Measurements from ENCODE around the gene TEKT3.

Gene TEKT3

DNA sequence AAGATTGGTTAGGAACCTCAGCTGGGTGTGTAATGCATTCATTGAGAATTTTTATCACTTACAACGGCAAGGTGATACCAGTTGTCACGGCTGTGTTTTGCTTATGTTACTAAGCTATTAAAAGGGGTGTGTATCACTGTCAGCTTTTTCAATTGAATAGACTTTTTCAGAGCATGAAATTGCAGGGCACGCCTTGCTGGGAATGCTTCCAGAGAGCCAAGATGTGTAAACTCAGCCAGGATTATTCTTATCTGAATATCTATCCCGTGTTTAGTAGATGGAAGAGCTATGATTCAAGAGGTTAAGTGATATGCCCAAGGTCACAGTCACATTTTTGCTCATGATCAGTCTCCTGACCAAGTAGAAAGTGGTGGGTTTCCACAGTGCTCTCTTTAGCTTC, 6.6 kb upstream of the TEKT3 start:
- DNase-seq: no peak

DNA sequence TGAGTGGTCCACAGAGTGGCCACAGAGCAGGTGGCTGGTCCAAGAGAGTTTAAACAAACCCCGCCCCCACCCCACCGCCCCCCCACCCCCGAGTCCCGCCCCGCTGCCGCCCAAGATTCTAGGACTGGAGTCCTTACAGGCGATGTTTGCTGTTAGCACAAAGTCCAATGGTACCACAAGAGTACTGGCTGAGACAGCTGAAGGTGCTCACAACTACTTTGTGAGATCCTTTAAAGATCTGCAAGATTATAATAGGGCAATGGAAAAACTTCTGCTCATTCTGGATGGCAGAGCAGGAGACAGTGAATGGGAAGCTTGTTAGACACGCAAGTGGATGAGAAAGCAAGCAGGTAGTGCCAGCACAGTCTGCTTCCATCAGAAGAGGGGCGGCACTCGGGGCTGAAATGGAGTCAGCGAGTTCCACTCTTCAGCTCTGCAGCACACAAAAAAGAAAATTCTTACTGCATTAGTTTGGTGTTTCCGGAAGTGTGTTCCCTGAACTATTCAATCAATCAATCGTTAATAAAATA, 4.7 kb upstream of the TEKT3 start:
- DNase-seq: no peak

DNA sequence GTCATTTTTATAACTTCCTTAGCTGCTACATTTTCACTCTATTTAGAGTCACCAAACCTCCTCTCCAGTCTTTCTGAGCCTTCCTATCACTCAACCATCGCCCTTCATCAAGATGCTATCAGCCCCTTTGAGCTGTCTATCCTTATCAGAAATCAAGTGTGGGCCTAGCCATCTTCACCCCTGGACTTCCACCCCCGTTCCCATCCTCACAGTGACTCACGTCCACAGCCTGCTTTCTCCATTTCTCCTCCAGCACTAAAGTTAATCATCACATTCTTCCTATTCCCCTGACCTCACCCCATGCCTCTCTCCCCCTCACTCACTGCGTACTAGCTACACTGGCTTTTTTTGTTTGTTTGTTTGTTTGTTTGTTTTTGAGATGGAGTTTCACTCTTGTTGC, 2.4 kb upstream of the TEKT3 start:
- no peak for DNase-seq

DNA sequence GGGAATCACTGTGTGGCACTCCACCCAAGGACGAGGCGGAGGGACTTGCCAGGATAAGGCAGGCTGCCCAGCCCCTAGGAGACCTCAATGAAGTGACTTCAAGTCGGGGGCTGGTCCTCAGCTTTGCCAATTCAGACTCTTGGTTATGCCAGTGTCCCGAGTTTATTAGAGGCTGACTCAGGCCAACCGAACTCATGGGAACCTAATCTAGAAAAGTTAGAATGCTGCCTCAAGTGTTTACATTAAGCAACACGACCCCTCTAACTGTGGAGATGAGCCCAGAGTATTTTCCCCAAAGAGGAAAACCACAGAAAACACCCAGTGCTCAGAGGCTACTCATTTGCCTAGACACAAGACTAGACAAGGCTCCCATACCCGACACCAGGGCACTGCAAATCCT, 1.1 kb upstream of the TEKT3 start:
- DNase-seq: no peak

DNA sequence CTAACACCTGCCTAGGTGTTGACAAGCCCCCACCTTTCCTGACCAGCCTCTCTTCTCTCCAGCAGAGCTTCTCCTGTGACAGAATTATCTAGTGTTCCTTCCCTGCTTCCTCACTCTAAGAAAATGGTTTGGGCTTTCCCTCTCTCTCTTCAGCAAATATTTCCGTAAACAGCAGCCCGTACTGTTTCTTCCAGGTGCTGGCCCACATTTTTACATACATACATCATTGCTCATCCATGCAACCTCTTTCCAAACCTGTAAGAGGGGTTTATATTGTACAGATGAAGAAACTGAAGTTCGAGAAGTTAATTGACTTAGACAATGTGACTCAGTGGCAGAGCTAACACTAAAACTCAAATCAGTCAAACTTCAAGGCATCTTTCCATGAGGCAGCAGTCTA, 569 bp upstream of the TEKT3 start:
- no peak for DNase-seq

DNA sequence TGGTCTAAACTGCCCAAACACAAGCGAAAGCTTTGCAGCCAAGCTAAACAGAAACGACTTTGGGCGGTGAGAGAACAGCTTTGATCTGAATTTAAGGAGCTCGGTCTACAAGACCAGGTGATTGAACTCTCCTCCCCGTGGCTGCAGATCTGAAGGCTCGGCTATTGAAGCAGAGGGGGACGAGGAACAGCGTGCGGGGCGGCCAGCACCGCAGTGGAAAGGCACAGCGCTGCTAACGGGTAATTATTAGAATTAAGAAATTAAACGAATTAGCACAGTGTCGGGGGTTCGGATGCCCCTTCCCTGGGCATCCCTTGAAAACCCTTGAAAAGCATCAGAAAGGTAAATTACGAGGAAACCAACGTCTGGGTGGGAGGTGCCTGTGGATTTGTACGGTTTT, 431 bp downstream of the TEKT3 start:
- DNase-seq: no peak

DNA sequence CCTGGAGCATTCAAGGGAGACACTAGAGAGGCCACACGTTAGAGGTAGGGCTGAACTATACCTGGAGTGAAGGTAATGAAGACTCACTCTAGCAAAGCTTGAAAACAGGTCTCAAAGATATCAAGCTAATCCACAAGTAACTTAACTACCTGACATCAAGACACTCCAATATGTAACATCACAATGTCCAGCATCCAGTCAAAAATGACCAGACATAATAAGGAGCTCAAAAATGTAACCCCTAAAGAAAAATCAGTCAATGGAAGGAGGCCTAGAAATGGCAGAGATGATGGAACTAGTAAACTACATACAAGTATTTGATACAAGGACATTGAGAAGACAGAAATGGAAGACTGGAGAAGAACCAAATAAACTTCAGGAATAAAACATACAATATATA, 6.0 kb downstream of the TEKT3 start:
- no peak for DNase-seq

DNA sequence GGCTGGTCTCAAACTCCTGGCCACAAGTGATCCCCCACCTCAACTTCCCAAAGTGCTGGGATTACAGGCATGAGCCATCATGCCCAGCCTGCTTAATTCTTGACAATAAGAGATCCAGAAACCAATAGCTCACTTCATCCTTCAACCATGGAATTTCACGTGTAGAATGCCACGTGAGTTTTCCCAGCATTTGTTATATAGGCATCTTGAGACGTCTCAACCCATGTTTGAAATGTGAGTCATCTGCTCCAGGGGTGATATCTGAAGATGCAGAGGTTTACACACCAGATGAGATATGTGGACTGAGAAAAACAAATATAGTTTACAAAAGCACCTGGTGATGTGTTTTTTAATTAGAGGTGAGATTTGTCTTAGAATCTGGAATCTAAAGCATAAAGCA, 7.1 kb downstream of the TEKT3 start:
- no peak for DNase-seq

DNA sequence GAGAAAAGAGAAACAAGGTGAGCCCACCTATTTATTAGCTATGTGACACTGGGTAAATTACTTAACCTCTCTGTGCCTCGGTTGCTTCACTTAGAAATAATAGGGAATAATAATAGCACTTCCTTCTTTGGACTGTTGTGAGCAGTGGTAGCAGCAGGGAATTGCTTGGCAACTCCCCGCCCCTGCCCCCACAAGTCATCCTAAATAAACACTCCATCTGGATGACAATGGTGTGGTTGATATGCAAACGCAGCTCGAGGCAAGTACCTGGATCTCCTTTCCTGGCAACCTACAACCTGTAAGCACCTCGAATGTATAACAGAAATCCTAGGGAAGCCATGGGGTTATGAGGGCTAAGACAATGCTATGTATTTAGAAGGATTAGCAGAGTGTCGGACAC, 9.1 kb downstream of the TEKT3 start:
- no peak for DNase-seq

DNA sequence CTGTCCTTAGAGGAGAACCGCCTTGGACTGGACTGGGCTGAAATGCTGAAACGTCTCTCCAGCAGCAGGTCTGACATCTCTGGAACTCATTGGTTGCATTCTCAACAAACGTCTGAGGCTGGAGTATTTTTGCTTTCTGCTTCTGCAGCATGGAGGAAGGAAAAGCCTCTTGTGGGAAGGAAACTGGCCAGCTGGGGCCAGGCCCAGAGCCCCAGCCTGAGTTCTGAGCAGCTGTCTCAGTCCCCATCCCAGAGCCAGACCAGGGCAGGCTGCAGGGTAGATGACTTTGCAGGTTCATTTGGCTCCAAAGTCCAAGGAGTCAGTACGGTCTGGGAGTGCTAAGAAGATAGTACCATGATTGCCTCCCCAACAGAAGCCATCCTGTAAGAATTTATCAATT, 18.3 kb downstream of the TEKT3 start:
- no peak for DNase-seq

DNA sequence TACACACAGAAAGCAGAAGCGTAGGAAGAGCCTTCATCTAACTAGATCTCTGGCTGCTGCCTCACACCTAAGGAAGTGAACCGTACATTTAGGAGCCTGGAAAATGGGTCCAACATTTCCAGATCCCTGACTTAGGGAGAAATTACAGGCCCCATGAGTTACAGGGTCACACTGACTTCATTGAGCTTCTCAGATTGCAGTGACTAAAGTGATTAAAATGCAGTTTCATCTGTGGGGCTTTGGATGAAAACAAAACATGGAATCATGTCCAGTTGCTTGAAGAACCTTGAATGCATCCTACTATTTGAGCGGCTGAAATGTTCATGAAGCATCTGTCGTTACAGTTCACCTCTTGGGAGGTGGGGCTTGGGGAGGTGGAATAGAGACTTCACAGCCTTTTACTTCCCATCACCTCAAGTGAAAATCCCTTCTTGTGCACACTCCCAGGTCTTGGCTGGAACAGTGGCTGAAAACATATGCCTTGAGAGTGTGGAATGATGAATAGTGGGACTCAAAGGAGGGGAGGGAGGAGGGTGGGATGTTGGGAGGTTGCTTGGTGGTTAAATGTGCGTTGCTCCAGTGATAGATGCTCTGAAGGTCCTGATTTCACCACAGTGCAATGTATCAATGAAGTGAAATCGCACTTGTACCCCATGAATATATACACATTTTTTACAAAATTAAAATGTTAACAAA, 19.7 kb downstream of the TEKT3 start:
- no peak for DNase-seq

DNA sequence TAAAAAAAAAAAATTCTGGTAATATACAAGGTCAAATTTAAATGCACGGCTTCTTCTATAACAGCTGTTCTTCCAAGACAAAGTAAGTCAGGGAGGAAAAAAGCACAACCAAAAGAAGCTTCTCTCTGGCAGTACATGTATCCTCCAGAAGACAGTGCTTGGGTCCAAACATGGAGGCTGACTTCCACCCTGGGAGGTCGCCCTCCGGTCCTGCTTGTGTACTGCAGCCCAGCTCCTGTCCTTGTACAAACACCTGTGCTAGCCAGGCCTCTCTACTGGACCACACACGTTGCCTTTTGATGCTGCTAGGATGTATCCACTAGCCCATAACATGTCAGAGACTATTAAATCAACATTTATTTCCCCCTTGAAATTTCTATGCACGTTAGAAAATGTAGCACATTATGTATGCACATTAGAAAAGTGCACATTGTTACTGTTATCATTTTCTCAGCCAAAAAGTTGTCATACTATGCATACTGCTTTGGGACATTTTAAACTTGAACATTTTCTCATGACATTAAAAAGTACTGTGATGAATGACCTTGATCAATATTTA, 21.9 kb downstream of the TEKT3 start:
- no peak for DNase-seq

DNA sequence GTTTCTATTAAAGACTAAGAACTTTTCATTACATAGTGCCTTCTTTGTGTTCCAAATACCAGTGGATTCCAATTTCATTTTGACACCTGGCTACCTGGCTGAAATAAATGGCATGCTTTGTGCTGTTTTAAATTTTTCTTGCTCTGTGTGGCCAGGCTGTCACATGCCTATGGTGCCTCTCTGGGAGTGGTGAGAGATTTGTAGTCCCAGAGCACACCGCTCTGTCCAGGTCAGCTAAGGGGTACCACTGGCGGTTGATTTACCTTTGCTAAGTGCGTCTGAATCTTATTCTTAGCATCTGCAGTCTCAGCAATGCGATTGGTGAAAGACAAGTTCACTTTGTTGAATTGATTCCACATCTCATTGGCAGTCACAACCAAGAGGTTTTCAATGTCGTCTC, 29.4 kb downstream of the TEKT3 start:
- no peak for DNase-seq

DNA sequence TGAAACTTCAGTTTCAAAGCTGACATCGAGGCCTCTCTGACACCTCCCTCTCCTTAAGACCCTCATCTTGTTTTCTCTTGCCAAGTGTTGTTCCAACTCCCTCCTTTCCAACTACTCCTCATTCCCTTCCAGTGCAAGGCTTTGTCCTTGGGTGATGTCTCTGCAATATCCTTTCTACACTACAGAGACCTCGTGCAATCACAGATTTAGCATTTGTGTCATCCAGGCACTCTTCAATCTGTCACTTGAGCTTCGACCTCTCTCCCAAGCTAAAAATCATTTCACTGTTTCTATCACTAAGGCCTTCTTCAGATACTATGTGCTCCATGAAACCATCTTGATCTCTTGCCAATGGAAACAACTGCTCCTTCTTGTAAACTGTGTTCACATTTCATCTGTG, 31.6 kb downstream of the TEKT3 start:
- no peak for DNase-seq

DNA sequence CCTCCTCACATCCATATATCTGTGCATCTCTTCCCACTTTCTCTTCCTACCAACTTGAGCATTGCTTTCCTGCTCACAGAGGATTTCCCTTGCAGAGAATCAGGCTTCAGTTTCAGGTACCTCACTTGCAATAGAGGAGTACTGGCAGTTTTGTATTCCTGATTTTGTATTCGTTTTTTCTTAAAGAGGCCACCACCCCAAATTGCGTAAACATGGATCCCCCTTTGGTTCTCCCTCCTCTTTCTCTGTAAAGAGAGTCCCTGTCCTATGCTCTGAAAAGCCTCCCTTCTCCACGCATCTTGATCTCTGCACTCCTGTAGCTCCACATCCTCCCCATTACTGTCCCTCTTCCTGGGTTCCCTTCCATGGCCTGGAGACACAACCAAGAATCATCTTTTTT, 32.2 kb downstream of the TEKT3 start:
- DNase-seq: no peak

DNA sequence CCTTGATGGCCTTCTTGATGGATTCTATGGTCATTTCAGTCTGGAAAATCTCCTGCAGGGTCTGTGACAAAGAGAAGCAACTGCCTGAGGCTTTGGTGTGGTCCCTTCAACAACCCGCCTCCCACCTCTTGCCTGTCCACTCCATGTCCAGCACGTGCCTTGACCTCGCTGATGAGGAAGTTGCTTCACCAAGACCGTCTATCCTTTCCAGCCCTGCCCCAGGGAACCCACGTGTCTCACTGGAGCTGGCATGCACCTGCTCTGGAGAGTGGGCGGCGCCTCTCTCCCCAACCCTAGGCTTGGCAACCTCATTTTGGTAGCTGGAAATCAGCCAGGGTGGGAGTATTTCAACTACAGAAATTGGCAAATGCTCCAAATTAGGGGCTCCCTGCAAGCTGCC, 32.6 kb downstream of the TEKT3 start:
- DNase-seq: no peak

DNA sequence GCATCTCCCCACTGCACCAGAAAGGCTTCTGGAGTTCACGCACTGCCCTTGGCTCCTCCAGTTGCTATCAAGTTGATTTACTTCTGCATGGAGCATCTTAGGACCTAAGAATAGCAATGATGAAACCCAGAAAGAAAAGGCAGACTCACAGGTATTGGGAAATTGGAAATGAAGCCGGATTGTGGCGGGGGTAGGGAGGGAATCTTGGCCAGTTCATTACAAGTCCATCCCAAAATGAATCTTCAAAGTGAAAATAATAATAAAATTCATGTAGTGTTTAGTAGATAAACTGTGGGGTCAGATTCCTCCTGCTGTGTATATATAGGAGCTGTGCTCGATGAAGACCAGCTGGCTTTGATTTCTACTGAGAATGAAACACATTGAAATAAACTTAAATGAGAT, 33.7 kb downstream of the TEKT3 start:
- DNase-seq: no peak

DNA sequence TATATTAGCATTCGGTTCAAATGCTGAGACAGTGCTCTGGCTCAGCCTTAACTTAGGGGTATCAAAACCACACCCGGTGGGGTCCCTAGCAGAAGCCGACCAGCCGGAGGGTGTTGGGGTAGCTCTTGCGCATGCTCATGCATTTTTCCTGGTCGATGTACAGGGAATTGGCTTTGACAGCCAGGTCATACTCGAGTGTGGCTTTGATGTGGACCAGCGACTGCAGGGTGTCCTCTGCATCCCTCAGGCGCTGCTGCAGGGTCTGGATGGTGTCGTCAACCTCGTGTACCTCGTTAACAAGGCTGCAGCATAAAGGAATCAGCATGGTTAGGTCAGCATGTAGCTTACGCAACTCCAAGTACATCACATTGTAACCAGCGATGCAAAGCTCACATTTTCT, 37.5 kb downstream of the TEKT3 start:
- no peak for DNase-seq

DNA sequence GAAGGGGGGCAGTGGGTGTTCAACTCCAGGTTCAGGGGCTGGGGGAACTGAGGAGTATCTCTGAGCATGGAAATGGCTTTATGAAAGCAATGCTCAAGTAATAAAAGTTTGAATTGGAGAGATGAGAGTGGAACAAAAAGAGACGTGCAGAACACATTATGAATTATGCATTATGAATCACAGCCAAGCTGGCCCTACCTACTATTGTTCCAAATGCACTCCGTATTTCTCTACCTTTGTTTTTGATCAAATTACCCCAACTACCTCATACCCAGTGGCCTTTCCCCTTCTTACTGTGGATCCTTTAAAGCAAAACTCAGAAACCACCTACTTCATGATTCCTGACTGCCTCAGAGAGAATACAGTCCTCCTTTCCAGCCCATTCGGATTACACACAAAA, 38.1 kb downstream of the TEKT3 start:
- DNase-seq: no peak

DNA sequence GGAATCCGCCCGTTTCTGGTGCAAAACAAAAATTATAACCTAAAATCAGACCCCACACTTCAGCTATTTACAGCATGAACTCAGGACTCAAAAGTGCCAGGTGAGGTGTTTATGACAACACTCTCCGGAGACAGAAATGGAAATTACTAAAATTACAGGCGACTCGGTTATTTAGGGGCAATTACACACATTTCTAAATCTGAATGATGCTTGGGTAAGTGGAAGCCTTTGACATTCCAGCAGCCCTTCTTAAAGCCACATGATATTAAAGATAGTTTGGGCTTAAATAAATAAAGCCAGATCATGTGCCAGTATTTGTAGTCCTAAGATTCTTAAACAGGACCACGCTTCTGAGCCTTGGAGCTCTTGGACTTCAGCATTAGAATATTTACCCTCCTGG, 39.6 kb downstream of the TEKT3 start:
- no peak for DNase-seq

DNA sequence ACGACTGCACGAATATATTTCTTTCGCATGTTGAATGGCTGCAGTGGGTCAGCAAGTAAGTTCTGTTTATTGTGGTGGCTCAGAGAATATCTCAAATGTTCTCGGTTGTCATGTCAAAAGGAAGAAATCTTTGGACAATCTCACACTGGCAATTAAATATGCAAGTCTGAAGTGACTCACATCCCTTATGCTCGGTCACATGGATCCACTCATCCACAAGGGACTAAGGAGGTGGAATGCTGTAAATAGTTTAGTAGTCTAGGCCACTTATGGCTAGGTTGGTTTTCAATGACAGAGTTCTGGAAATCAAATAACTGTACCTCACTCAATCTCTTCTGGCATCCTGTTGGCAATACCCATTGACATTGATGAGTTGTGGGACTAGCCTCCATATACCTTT, 43.2 kb downstream of the TEKT3 start:
- DNase-seq: no peak

DNA sequence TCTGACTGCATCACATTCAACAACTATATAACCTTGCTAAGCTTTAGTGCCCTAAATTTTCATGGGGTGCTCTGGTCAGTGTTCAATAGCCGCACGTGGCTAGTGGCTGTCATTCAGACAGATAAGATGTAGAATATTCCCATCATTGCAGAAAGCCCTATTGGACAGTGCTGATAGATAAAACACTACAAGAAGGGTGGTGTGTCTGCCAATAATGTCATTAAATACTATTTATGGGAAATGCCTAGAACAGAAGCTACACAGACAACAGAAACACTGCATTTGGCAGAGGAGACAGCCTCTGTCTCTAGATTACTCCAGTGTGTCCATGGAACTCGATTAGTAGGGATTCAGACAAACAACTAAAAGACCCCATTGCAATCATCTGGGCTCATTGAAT, 47.8 kb downstream of the TEKT3 start:
- DNase-seq: no peak

DNA sequence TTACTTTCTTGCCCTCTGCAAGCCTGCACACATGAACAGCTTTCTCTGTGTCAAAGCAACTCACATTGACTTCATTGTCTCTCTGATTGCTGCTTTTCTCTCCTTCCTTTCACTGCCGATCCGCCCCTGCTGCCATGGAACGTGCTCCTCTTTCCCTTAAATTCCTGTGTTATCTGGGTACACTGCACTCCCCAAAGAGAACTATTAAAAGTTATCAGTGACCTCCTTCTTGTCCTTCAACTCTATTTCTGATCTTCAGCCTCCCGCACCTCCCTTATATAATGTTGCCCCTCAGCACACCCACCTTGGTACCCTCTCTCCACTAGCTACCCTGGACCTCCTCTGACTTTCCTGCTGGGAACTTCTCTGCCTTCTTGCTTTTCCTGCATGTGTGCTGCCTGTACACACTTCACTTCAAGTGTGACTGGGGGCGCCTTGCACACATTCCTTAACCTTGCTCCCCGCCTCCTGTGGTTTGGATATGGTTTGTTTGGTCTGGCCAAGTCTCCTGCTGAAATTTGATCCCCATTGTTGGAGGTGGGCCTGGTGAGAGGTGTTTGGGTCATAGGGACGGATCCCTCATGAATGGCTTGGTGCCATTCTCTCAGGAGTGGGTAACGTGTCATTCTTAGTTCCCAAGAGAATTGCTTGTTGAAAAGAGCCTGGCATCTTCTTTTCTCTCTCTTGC, 49.6 kb downstream of the TEKT3 start:
- no peak for DNase-seq

DNA sequence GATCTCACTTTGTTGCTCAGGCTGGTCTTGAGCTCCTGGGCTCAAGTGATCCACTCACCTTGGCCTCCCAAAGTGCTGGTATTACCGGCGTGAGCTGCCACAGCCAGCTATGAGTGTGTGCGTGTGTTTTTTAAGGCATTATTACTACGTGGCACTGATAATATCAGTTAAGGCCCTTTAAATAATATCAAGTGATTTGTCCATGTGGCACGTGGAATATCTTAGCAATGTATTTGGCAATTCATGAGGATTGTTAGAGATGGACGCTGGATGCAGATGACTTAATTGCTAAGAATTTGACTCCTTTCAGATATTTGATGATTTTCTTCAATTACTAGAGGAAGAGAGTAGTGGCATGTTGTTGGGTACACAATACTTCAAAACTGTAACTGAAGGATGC, 50.8 kb downstream of the TEKT3 start:
- DNase-seq: no peak

Data from cortex of kidney (tissue), 1 donor.